ENCODE data around the gene AP1M2. TPM values are rescaled to one million over a fixed set of nuclear protein-coding genes. Genes with fewer than 3 reads are reported as not detected.

Gene AP1M2
- total RNA-seq, 1 experiment from 2014 or later, result 2.5 TPM

GRCh38 chr19:10620786-10621185, 33.7 kb upstream of the AP1M2 start:
- no peaks in the 10 kb centered on the region for H3K9me3 ChIP-seq (ENCODE audit: low read depth, low read length, poor library complexity, severe bottlenecking)
- intact Hi-C loops (cut with micrococcal nuclease; ENCODE audit: unreplicated experiment), result no loop called here
- BruUV-seq (replicated peaks), result no TSS peak
- H3K36me3 ChIP-seq (ENCODE audit: insufficient read depth, low read length, poor library complexity, severe bottlenecking), result no peaks in the 10 kb centered on the region
- H3K4me3 ChIP-seq (ENCODE audit: low read depth, low read length, poor library complexity, severe bottlenecking), result no peak overlapping the region
- no peak for TF ChIP-seq CTCF (conservative IDR thresholded peaks at IDR 0.05; ENCODE audit: low read depth, low read length)
- no peak for TF ChIP-seq EZH2 (IDR thresholded peaks at IDR 0.05; ENCODE audit: borderline replicate concordance, low read depth, low read length, poor library complexity, severe bottlenecking)
- no peaks in the 10 kb centered on the region for H3K4me1 ChIP-seq (ENCODE audit: insufficient read depth, low read length, poor library complexity, severe bottlenecking)
- H3K27me3 ChIP-seq (replicated peaks; ENCODE audit: insufficient read depth, low read depth, low read length, poor library complexity), result no peaks in the 10 kb centered on the region
- no peak for DNase-seq (ENCODE audit: low spot score)
- no peak overlapping the region for H3K27ac ChIP-seq (ENCODE audit: low read depth, low read length, poor library complexity, severe bottlenecking)
- ChIA-PET CTCF (no interaction called here), POLR2A (ENCODE audit: low non-redundant PET) (no interaction called here)

GRCh38 chr19:10618846-10619245, 31.7 kb upstream of the AP1M2 start:
- DNase-seq (ENCODE audit: low spot score), result no peak
- BruUV-seq (replicated peaks), result no TSS peak
- TF ChIP-seq EZH2 (IDR thresholded peaks at IDR 0.05; ENCODE audit: borderline replicate concordance, low read depth, low read length, poor library complexity, severe bottlenecking), result no peak
- no peak for TF ChIP-seq CTCF (conservative IDR thresholded peaks at IDR 0.05; ENCODE audit: low read depth, low read length)
- intact Hi-C loops (cut with micrococcal nuclease; ENCODE audit: unreplicated experiment), result no loop called here
- Histone ChIP-seq H3K9me3 (ENCODE audit: low read depth, low read length, poor library complexity, severe bottlenecking) (no peaks in the 10 kb centered on the region), H3K4me1 (ENCODE audit: insufficient read depth, low read length, poor library complexity, severe bottlenecking) (no peaks in the 10 kb centered on the region), H3K27me3 (replicated peaks; ENCODE audit: insufficient read depth, low read depth, low read length, poor library complexity) (no peaks in the 10 kb centered on the region), H3K4me3 (ENCODE audit: low read depth, low read length, poor library complexity, severe bottlenecking) (no peak overlapping the region), H3K27ac (ENCODE audit: low read depth, low read length, poor library complexity, severe bottlenecking) (no peak overlapping the region), H3K36me3 (ENCODE audit: insufficient read depth, low read length, poor library complexity, severe bottlenecking) (no peaks in the 10 kb centered on the region)
- ChIA-PET CTCF (interaction anchor here (0.6 kb wide), 1 partner anchor 32 kb away, joined by 5 read pairs; no protein-coding TSS in a partner anchor), POLR2A (ENCODE audit: low non-redundant PET) (interaction anchor here (0.6 kb wide), 1 partner anchor 109 kb away, joined by 4 read pairs; no protein-coding TSS in a partner anchor)

- intact Hi-C loops (cut with micrococcal nuclease; ENCODE audit: unreplicated experiment), result no loop called here
- Histone ChIP-seq H3K4me1 (ENCODE audit: insufficient read depth, low read length, poor library complexity, severe bottlenecking) (no peaks in the 10 kb centered on the region), H3K27ac (ENCODE audit: low read depth, low read length, poor library complexity, severe bottlenecking) (no peak overlapping the region), H3K4me3 (ENCODE audit: low read depth, low read length, poor library complexity, severe bottlenecking) (no peak overlapping the region), H3K27me3 (replicated peaks; ENCODE audit: insufficient read depth, low read depth, low read length, poor library complexity) (no peaks in the 10 kb centered on the region), H3K9me3 (ENCODE audit: low read depth, low read length, poor library complexity, severe bottlenecking) (no peaks in the 10 kb centered on the region), H3K36me3 (ENCODE audit: insufficient read depth, low read length, poor library complexity, severe bottlenecking) (no peaks in the 10 kb centered on the region)
- DNase-seq (ENCODE audit: low spot score), result no peak
- BruUV-seq (replicated peaks), result no TSS peak
- CTCF ChIA-PET, result interaction anchor here (0.7 kb wide), 1 partner anchor 27 kb away, joined by 3 read pairs; no protein-coding TSS in a partner anchor
- POLR2A ChIA-PET (ENCODE audit: low non-redundant PET), result no interaction called here
- TF ChIP-seq CTCF (conservative IDR thresholded peaks at IDR 0.05; ENCODE audit: low read depth, low read length) (no peak), EZH2 (IDR thresholded peaks at IDR 0.05; ENCODE audit: borderline replicate concordance, low read depth, low read length, poor library complexity, severe bottlenecking) (no peak)
Observed at GRCh38 chr19:10617409-10618121, 30.5 kb upstream of the AP1M2 start.
